ENCODE data around the gene NCBP3.
"Not testable (repeated sequence)": the region's sequence is repeated elsewhere in the genome, so short reads cannot be mapped to it uniquely, and the experiment has no call there.

Gene NCBP3

DNA sequence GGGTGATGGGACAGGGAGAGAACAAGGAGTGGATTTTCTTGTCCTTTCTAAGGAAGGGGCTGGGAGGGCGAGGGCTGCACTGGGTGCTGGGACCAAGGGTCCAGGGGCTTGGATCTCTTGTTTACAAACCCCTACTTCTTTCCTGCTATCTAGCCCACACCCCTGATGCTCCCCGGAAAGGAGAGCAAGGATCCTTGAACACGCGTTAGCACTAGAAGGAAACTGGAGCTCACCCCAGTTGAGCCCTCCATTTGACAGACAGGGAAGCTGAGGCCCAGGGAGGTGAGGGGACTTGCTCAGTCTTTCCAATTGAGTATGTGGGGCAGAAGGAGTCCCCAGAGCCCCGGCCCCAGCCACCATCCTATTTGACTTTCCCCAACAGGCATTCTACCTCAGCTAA lies 40.5 kb downstream of the NCBP3 start:
- no peak for DNase-seq

DNA sequence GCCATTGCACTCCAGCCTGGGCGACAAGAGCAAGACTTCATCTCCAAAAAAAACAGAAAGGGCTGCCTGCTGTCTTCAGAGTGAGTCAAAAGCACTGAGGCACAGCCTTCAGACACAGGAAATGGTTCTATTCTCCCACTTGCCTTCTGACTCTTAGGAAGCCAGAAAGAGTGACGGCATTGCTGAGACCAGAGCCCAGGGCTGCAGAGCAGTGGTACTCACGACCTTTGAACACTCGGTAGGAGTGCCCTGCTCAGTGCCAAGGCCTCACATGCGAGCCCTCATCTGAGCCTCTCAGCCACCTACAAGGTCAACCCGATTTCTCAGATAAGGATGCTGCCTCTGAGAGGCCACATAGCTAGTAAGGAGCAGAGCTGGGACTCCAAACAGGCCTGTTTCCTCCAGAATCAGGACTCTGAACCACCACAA lies 41.5 kb downstream of the NCBP3 start:
- no peak for DNase-seq

DNA sequence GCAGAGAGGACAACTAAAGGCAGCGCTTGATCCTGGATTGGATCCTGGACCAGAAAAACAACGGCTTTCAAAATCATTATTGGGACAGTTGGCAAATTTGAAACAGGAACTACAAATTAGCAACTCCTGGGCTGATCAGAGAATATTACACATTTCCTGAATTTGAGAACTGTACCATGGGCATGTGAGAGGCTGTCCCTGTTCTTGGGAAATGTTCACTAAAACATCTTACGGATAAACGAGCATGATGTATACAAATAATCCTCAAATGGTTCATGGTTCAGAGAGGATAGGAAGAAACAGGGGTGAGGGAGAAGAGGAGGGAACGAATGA lies 42.8 kb downstream of the NCBP3 start:
- DNase-seq: no peak

DNA sequence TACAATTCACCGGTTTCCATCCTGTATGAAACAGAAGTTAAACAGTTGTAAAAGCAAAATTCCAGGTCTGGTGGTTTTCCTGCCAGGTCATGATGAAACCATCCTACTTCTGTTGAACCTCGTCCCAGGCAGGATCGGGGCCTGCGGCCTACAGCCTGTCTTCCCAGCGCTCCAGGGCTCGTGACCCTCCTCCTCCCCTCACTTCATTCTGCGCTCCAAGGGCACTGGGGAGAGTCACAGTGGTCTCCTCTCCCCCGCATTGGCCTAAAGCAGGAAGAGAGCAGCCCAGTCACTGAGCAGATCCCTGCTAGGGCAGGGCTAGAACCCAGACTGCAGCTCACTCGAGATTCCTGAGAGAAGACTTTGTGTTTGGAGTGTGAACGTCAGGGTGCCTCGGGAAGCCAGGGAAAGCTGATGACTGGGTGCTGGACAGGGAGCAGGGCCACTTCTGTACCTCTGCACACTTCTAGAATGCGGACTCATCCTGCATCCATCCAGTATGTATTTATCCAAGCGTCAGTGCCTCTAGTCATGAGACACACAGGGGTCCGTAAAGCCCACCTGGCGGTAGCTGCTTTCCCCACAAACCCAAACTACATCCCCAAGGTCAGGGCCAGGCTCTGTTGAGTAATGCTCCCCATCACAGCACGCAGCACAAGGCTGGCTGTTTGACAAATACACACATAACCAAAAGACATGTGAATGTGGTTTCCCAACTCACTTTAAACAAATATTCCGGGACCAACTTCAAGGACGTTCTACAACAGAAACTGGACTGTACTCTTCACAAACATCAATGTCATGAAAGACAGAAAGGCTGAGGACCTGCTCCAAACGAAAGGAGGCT lies 43.4 kb downstream of the NCBP3 start:
- no peak for DNase-seq

DNA sequence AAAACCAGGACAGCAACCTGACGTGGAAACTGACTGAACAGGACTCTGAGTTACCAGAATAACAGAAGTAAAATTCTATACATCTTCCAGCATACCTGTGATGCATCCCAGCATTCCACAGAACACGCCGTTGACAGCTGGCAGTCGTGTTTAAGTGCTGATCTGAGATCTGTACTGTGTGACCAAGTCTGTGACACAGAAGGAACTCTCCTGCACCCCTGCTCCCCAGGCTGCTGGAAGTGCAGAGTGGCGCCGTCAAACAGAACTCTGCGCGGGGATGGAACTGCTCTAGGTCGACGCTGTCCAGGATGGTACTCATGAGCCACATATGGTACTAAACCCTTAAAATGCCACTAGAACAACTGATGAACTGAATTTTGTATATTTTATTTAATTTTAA lies 44.3 kb downstream of the NCBP3 start:
- DNase-seq: no peak

DNA sequence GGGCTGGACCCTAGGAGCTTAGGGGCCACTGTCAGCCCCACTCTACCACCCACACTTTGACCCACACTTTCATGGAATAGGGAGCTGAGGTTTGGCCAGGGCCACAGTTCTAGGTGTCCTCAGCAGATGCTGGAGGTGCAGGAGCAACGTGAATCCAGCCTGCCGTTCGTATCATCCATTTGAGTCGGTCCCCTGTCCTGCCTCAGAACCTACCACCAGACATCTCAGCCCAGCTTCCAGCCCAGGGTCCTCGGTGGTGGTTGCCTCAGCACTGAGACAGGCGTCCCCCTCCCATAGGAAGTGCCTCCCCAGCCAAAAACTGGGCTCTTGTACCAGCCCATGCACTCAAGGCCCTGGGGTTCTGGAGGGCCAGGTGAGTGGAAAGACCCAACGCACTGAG lies 44.7 kb downstream of the NCBP3 start:
- no peak for DNase-seq

DNA sequence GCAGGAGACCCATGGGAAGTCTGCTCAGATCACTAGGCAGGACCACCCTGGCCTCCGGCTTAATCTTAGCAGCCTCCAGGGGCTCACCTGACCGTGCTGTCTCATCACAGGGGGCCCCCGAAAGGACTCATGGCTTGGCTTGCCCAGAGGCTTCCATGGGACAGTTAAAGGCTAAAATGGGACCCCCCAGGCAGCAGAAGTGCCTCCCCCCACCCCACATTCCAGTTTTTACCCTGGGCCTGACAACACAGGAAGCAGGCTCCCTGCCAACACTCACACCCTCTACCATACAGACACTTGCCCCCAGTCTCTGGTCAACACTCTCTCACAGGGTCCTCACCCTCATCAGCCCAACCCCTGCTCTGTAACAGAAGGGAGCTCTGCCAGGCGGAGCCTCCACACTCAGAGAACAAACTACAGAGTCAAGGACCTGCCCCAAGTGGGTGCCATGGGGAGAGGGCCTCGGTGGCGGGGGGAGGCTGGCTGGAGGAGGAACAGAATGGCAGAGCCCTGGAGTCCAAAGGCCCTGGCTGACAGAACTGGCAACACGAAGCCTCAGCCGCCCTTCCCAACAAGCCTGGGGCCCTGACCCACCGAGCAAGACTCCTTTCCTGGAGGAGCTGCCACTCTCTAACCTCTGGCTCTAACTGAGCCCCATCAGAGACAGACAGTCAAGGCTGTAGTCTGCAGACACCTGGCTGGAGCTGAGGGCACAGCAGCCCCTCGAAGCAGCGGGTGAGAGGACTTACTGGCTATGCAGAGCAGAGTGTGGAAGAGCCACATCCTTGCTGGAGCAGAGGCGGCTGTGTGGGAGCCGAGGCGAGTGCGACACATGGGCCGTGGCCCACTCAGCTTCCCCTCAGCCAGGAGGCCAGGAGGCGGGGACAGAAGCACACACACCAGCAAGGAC lies 45.4 kb downstream of the NCBP3 start, which contains the start of gene ITGAE:
ITGAE (minus strand) TSS at position 827 of the 910 bp plus-strand sequence; CDS start at position 783, 44 bp downstream.
- DNase-seq: no peak

DNA sequence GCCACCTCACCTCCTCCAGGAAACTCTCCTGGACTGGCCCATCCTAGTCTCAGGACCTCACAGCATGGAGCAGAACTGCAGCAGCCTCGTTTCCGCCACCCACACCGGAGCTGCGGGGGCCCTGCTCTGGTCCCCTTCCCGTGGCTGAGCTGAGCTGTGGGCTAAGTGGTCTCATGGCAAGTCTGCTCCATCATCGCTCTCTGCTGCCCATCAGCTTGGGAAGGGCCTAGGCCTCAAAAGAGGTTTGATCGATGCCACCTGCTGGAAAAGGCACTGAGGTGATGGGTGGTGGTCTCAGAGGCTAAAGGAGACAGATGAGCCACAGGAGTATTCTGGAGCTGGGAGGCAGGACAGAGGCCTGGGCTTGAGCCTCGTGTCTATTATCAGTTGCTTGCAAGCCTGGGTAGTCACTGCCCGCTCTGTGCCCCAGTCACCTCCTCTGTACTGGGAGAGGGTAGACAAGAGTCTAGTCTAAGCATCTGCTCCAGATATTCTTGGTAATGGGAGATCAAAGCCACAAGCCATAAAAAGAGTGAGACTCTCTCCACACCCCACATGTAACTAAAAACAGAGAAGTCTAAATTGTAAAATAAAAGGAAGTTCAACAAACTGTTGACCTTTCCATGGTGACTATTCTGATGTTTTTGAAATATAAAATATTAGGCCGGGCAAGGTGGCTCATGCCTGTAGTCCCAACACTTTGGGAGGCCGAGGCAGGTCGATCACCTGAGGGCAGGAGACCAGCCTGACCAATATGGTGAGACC lies 46.7 kb downstream of the NCBP3 start:
- peak; percentile 13 for DNase-seq

DNA sequence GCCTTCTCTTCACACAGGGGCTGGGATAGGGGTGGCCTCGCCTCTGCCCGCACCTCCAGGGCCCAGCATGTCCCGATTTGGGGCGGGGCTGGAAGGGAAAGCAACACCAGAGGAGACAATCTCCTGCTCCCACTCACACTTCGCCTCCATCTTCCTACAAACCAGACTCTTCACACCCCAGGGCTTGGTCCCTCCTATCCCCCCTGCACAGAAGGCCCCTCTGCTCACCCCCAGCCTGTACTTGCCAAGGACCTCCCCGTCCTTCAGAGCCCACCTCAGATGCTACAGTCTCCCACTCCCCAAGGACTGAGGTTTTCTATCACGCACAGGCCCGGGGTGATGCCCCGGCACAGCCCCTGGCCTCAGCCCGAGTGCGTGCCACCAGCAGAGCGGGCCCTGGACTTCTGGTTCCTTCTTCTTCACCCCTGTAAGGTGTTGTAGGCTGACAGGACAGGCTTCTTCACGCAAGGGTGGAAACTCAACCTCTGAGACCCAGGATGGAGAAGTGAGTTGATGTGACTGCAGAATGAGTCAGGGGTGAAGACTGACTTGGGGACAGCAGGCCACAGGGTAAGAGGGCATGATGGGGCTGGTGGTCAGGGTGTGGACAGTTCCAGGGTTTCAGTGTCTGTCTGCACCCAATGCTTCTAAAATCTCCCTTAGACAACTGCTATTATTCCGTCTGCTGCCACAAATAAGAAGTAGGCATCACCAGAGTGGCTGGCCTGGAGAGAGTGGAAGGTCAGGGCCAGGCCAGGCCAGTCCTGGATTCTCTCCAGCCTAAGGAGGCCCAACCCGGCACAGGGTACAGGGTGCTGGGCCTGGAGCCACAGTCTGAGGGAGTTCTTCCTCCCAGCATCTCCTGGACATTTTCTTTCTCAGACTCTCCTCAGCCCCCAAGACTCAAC lies 47.5 kb downstream of the NCBP3 start:
- no peak for DNase-seq

DNA sequence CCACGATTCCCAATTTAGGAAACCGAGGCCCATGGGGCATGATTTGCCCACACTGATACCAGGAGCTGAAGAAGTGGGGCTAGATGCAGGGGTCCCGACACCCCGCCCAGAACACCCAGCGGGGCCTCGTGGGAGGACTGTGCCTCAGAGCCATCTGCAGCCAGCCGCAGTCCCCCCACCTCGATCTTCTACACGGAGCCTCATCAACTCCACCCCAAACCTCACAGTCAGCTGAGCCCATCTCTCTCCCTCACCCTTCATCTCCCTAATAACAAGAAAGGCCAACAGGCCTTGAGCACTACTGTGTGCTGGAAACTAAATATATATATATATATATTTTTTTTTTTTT lies 49.2 kb downstream of the NCBP3 start:
- DNase-seq: no peak

DNA sequence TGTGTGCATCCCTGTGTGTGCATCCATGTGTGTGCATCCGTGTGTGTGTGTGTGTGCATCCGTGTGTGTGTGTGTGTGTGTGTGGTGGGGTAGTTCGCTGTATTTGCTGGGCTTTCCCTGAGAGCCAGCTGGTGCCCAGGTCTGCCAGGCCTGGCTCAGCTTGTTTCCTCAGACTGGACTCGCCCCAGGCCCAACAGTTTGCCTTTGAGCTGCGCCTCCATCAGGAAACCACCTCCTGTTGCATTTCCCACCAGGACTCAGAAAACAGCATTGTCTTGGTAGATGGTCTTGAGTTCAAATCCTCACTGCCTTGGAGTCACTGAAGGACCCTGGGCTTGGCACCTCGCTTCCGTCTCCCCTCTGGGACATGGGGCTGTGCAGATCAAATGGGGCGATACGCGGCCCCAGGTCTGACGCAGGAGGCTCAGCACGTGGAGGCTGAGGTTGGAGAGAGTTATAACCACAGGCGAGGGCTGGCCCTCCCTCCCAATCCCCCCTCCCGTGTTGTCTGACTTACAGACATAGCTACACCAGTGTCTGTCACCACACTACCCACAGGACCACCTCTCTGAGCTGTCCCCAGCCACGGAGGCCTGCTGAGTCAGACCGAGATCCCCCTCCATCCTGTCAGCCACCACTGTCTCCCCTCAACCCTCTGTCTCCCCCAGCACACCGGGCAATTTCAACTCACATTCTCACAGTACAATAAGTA lies 49.8 kb downstream of the NCBP3 start:
- no peak for DNase-seq

DNA sequence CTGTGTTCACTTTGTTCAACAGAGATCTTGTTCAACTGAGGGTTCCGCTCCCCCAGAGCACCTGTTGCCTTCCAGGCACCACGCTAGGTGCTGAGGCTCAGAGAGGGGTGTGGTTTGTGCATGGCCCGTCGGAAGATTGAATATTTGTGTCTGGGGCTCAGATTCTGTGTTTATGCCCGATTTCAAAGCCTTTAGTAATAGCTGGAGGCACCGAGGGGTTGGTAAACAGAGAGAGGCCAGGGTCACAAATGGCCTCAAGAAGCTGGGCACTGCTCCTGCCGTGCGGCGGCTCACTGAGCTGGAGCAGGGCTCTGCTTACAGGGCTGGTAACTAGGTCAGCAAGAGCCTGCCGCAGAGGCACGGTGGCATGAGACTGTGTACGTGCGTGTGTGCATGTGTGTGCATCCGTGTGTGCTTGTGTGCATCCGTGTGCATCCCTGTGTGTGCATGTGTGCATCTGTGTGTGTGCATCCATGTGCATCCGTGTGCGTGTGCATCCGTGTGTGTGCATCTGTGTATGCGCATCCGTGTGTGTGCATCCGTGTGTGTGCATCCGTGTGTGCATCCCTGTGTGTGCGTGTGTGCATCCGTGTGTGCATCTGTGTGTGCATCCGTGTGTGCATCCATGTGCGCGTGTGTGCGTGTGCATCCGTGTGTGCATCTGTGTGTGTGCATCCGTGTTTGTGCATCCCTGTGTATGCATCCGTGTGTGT lies 50.5 kb downstream of the NCBP3 start:
- no peak for DNase-seq

DNA sequence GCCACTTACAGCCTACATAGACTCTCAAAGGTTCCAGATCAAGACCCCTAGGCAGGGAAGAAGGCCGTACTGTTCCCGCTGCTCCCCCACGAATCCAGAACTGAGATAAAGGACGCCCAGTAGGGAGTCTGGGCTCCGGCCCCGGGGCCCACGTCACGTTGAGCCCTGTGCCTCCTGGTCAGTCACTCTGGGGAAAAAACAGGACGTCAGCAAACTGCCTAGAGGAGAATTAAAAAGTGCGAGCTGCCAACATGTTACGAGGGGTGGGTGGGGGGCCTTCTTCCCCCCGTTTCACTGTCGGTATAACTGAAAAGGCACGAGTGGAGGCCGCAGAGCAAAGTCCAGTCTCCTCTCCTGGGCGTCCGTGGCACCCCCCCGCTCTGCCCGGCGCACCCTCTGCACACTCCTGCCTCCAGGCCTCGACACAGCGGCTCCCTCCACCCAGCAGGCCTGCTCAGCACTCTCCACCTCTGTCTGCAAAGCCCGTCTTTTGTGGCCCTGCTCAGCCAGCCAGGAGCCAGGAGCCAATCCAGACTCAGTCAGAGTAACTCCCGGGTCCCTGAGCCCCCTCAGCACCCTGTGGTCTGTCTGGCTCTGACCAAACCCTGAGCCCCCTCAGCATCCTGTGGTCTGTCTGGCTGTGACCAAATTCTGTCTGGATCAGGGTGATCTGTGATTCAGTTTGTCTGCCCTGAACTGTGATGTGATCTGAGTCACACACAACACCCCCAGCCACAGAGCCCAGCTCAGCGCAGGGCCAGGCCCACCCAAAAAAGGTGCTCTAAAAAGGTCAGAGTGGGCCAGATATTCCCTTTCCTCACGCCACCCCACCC lies 51.3 kb downstream of the NCBP3 start:
- DNase-seq: no peak

DNA sequence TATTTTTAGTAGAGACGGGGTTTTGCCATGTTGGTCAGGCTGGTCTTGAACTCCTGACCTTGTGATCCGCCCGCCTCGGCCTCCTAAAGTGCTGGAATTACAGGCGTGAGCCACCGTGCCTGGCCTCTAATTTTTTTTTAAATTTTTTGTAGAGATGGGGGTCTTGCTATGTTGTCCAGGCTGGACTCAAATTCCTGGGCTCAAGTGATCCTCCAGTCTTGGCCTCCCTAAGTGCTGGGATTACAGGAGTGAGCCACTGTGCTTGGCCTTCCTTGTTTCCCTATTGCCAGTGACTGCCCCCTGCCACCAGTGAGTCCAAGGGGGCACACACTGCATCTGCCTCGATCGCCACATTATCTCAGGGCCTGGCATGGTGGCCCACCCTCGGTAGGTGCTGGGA lies 51.9 kb downstream of the NCBP3 start:
- not testable (repeated sequence) for DNase-seq

DNA sequence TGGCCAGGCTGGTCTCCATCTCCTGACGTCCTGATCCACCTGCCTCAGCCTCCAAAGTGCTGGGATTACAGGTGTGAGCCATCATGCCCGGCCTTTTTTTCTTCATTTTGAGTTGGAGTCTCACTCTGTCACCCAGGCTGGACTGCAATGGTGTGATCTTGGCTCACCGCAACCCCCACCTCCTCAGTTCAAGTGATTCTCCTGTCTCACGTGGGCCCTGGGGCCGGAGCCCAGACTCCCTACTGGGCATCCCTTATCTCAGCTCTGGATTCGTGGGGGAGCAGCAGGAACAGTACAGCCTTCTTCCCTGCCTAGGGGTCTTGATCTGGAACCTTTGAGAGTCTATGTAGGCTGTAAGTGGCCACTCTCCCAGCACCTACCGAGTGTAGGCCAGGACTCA lies 52.8 kb downstream of the NCBP3 start:
- DNase-seq: not testable (repeated sequence)

DNA sequence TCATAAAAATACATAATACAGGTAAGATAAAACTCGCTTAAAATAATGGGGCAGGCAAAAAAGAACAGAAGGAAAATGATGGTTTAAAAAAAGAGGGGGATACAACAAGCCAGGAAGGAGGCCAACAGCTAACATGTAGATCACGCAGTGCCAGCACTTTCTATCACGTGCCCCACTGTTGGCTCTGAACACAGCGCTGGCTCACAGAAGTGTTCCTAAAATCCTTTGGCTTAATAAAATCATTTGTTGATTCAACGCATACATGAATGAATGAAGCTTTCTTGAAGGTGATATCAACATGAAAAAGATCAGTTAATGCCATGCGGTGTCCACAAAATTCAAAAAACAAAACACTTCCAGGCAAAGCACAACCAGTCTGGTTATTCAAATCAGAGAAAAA lies 53.6 kb downstream of the NCBP3 start:
- DNase-seq: no peak

DNA sequence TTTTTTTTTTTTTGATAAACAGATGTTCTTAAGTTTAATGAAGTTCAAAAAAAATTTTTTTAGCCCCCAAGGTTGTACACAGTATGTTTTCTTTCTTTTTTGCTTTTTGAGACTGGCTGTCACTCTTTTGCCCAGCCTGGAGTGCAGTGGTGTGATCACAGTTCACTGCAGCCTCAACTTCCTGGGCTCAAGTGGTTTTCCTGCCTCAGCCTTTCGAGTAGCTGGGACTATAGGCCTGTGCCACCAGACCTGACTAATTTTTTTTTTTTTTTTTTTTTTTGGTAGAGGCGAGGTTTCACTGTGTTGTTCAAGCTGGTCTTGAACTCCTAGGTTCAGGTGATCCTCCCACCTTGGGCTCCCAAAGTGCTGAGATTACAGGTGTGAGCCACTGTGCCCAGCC lies 57.8 kb downstream of the NCBP3 start:
- DNase-seq: no peak

DNA sequence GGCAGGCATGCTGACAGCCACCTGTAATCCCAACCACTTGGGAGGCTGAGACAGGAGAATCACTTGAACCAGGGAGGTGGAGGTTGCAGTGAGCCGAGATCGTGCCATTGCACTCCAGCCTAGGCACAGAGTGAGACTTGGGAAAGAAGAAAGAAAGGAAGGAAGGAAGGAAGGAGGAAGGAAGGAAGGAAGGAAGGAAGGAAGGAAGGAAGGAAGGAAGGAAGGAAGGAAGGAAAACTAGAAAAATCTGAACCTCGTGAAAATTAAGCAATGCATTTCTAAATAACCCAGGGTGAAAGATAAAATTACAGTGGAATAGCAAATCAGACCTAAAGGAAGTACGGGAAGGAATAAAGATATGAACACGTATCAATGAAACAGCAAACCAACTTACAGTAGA lies 60.7 kb downstream of the NCBP3 start:
- not testable (repeated sequence) for DNase-seq

DNA sequence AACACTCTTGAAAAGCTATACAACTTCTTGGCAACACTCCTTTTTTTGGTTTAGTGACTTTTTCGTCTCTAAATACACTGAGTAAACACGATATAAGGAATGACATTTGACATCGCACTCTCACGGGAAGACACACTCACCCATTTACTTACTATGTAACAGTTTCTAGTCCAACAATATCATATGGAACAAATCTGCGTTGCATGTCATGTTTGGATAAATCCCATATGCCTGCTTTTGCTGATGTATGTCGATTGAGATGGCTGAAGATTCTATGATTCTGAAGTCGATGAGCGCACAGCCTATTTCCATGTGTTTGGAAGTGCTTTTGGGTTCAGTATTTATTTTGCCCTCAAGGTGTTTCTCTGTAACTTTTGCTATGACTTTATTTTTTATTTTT lies 63.3 kb downstream of the NCBP3 start:
- DNase-seq: no peak

DNA sequence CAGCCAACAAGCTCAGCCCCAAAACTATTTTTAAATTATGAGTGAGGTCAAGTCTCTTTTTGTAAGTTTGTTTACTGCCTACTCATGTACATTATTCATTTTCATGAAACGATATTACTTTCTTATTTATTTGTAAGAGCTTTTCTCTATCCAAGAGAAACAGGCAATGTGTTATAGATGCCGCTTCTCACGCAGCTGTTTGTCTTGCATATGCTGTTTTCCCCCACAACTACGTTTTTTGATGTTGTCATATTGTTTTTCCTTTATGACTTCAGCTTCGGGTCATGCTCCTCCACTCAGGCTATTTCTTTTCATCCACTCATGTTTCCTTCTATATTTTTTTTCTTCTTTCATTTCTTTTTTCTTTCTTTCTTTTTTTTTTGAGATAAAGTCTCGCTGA lies 65.1 kb downstream of the NCBP3 start:
- no peak for DNase-seq
